ENCODE data around the gene POLA1. TPM values are rescaled to one million over a fixed set of nuclear protein-coding genes. Genes with fewer than 3 reads are reported as not detected.

The POLA1 gene
- total RNA-seq, 1 donor, result 13.8 TPM

DNA sequence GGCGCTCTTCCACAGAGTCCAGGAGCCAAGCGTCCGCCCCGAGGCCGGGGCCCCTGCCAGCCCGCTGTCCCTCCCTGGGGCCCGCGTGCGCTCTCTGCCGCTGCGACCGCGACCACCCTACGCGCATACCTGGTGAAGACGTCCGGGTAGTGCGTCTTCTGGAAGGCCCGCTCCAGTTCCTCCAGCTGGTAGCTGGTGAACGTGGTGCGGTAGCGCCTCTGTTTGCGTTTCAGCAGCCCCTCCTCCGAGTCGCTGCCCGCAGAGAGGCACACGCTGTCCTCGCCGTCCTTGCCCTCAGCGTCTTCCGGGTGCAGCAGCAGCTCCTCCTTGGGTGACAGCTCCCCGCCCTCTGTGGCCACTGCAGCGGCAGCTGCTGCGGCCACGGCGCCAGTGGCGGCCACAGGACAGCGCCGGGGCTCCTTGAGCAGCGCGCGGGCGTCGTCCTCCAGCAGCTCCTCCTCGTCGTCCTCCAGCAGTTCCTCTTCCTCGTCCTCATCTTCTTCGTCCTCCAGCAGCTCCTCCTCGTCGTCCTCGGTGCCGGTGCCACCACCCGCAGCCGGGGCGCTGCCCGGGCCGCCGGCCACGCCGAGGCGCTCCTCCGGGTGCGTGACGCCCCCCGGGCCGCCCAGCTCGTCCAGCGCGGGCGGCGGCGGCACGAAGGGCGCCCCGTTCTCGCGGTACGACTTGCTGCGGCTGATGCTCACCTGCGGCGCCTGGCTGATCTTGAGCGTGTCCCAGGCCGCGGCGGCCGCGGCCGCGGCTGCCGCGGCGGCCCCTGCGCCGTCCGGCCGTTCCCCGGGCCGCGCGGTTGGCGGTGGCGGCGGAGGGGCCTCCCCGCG, 319.3 kb downstream of the POLA1 start:
- no peak overlapping the region for H3K4me3 ChIP-seq (ENCODE audit: low read depth, low read length)
- TF ChIP-seq, protein P1, sequence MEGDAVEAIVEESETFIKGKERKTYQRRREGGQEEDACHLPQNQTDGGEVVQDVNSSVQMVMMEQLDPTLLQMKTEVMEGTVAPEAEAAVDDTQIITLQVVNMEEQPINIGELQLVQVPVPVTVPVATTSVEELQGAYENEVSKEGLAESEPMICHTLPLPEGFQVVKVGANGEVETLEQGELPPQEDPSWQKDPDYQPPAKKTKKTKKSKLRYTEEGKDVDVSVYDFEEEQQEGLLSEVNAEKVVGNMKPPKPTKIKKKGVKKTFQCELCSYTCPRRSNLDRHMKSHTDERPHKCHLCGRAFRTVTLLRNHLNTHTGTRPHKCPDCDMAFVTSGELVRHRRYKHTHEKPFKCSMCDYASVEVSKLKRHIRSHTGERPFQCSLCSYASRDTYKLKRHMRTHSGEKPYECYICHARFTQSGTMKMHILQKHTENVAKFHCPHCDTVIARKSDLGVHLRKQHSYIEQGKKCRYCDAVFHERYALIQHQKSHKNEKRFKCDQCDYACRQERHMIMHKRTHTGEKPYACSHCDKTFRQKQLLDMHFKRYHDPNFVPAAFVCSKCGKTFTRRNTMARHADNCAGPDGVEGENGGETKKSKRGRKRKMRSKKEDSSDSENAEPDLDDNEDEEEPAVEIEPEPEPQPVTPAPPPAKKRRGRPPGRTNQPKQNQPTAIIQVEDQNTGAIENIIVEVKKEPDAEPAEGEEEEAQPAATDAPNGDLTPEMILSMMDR (IDR thresholded peaks at IDR 0.05; ENCODE audit: insufficient read depth, low read depth, low read length), result no peak
- DNase-seq (ENCODE audit: low read depth), result no peak

GRCh38 chrX:25013632-25014365, 320.1 kb downstream of the POLA1 start:
- no peak overlapping the region for H3K4me3 ChIP-seq (ENCODE audit: low read depth, low read length)
- no peak for DNase-seq (ENCODE audit: low read depth)
- TF ChIP-seq, protein P1 (IDR thresholded peaks at IDR 0.05; ENCODE audit: insufficient read depth, low read depth, low read length), result no peak

- no peak overlapping the region for H3K4me3 ChIP-seq (ENCODE audit: low read depth, low read length)
- DNase-seq (ENCODE audit: low read depth), result no peak
- TF ChIP-seq, protein P1 (IDR thresholded peaks at IDR 0.05; ENCODE audit: insufficient read depth, low read depth, low read length), result no peak
Observed at GRCh38 chrX:25014366-25014838, 320.7 kb downstream of the POLA1 start.

GRCh38 chrX:25015486-25016360, 322.0 kb downstream of the POLA1 start, which contains the start of gene ARX:
ARX (minus strand) TSS chrX:25015965; CDS start chrX:25015737, 228 bp downstream.
- DNase-seq (ENCODE audit: low read depth), result peak; percentile 55

GRCh38 chrX:25016361-25016671, 322.6 kb downstream of the POLA1 start:
- H3K4me3 ChIP-seq (ENCODE audit: low read depth, low read length), result no peak overlapping the region
- TF ChIP-seq, protein P1 (IDR thresholded peaks at IDR 0.05; ENCODE audit: insufficient read depth, low read depth, low read length), result no peak

More at GRCh38 chrX:25015486-25016360, 322.0 kb downstream of the POLA1 start, which contains the start of gene ARX:
- H3K4me3 ChIP-seq (ENCODE audit: low read depth, low read length), result no peak within 1 kb of the TSS
- TF ChIP-seq, protein P1 (IDR thresholded peaks at IDR 0.05; ENCODE audit: insufficient read depth, low read depth, low read length), result no peak

GRCh38 chrX:25016938-25017598, 323.4 kb downstream of the POLA1 start:
- TF ChIP-seq, protein P1 (IDR thresholded peaks at IDR 0.05; ENCODE audit: insufficient read depth, low read depth, low read length), result no peak
- DNase-seq (ENCODE audit: low read depth), result no peak
- H3K4me3 ChIP-seq (ENCODE audit: low read depth, low read length), result no peak overlapping the region

More at GRCh38 chrX:25016361-25016671, 322.6 kb downstream of the POLA1 start:
- no peak for DNase-seq (ENCODE audit: low read depth)
